ENCODE data around the gene TRMT1L.

GRCh38 chr1:185077374-185077773, 79.4 kb downstream of the TRMT1L start:
- TF ChIP-seq CTCF (IDR thresholded peaks at IDR 0.05) (no peak), POLR2A (IDR thresholded peaks at IDR 0.05) (no peak), POLR2AphosphoS5 (IDR thresholded peaks at IDR 0.05) (no peak), EP300 (IDR thresholded peaks at IDR 0.05) (no peak)

Measured in gastroesophageal sphincter (tissue), 3 donors.